Measurements from ENCODE around the gene HIF1A.
"Not testable (repeated sequence)": the region's sequence is repeated elsewhere in the genome, so short reads cannot be mapped to it uniquely, and the experiment has no call there.

The HIF1A gene

DNA sequence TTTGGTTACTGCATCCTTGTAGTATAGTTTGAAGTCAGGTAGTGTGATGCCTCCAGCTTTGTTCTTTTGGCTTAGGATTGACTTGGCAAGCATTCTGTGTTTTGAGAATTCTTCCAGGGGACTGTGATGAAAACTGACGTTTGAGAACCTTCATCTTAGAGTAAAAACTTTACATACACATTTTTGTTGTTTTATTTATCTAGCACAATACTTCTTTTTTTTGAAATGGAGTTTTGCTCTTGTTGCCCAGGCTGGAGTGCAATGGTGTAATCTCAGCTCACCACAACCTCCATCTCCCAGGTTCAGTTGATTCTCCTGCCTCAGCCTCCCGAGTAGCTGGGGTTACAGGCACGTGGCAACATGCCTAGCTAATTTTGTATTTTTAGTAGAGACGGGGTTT, 13.4 kb downstream of the HIF1A start:
- not testable (repeated sequence) for DNase-seq (ENCODE audit: low read depth)

DNA sequence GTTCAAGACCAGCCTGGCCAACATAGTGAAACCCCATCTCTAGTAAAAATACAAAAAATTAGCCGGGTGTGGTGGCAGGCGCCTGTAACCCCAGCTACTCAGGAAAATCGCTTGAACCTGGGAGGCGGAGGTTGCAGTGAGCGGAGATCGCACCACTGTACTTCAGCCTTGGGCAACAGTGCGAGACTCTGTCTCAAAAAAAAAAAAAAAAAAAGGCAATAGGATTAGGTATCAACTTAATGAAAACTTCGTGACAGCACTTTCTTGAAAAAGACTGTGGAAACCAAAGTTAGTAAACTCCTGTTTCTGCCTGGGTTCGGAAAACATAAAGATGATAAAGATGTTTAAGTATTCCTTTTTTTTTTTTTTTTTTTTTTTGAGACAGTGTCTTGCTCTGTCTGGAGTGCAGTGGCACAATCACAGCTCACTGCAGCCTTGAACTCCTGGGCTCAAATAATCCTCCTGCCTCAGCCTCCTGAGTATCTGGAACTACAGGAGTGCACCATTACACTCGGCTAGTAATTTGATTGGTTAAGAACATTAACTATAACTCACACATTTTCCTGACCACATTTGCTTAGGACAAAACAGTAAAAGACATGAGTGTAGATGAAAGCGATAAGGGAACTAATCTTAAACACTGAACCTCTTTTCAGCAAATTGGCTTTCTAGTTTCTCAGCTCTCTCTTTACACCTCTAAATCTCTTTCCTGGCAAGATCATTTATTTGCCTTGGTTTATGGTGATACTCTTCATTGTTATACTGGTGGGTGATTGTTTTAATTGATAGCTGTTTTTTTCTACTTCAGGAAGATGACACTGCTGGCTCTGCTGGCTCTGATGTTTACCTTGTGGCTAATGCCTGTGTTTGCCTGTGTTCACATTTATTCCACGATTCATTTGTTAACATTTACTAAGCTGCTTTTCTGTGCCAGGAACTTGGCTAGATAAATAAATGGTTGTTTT, 15.8 kb downstream of the HIF1A start:
- no peak for DNase-seq (ENCODE audit: low read depth)

DNA sequence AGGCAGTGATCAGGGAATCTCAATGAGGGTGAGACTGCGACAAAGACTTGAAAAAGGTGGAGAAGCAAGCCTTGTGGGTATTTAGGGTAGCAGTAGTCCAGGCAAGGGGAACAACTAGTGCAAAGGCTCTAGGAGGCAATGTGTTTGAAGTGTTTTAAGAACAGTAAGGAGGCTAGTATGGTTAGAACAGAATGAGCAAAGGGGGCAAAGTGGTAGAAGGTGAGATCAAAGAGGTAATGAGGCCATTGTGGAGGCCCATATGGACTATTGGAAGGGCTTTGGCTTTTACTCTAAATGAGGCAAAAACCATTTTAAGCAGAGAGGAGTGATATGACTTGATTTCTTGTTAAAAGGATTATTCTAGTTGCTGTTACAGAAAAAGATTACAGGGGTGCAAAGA, 16.8 kb downstream of the HIF1A start:
- DNase-seq (ENCODE audit: low read depth), result no peak

DNA sequence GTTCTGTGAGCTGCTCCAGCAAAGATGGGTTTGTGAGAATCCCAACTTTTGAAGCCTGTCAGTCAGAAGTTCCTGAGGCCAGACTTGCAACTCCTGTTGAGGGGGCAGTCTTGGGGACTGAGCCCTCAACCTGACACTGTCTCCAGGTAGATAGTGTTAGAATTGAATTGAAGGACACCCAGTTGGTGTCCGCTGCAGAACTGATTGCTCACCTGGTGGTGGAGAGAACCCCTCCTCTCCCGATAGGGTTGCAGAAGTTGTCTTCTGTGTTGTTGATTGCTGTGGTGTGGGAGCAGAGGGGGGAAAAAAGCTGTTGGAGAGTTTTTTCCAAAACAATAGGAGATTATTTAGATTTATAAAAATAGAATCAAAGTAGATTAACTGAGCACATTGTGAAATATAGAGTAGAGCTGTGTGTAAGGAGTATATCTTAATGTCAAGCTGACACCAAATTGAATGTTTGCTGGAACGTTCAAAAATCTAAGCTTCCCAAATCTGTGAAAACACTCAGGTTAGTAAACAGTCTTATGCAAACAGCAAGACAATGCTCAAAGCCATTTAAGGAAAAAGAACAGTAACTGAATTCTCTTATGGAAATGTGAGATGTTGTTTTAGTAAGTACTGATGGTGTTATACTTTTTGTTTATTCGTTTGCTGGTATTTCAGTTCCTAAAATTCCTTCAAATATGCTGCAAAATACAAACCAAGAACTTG, 18.6 kb downstream of the HIF1A start:
- DNase-seq (ENCODE audit: low read depth), result no peak

DNA sequence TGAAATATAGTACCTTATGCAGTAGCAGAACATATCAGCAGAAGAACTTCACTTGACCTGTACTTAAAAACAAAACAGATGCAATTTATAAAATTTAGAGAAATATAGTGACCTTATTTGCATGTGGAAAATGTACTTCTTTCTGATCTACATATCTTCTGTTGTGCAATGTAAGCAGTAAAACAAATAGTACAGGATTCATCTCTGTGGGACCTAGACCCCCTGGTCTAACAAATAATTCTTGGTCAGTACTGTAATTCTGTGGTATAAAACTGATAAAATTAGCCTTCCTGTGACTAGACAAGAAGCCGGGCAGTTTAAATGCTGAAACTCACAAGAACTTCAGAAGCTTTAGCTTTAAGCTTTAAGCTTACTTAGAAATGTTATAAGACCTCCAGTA, 21.6 kb downstream of the HIF1A start:
- DNase-seq (ENCODE audit: low read depth), result no peak

DNA sequence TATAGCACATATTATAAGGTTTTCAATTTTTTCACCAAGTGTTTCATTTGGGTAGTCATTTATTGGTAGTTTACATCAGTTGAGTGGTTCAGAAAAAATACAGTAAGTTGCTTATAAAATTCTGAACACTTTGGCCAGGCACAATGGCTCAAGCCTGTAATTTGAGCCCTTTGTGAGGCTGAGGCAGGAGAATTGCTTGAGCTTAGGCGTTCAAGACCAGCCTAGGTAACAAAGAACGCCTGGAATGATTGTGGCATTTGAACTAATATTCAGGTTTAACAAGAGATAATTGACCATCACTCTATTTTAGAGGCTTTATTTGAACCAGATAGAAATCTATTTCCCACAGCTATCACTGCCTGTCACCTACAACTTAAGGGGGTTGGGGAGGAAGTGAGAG, 22.7 kb downstream of the HIF1A start:
- DNase-seq (ENCODE audit: low read depth), result no peak

DNA sequence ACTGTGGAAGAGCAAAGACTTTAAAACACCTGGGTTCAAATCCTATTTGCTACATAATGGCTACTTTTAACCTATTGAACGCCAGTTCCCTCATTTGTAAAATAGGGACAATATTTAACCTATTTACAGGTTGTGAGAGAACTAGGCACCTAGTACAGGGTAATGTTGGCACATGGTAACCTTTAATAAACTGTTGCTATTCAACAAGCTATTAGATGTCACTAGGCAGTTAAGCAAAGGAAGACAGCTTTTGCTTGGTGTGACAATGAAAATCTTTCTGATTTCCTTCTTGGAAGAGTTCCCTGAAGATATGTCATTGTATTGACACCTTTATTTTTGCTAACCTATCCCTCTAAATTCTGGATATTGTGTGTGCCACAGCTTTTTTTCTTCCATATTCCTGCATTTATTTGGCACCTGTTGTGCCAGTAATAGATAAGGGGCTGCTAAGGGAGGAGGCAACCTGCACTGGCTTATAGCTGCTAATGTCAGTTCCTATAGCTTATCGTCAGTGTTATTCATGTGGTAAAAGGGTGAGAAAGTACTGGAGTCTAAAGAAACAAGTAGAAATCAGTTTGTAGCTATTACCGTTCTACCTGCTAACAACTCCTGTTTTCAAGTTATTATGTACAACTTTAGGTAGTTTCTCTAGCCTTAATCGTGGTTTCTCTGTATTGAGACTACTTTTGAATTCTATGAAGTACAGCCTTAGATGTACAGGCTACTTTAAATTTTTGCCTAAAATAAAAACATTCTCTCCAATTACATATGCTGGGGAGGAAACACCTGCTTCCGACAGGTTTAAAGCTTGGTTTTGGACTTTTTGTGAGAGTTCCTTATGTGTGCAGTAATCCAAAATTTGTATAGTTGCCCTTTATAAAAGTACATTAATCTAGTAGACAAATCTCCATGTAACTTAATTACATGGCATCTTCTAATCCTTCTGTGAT, 24.3 kb downstream of the HIF1A start:
- no peak for DNase-seq (ENCODE audit: low read depth)

DNA sequence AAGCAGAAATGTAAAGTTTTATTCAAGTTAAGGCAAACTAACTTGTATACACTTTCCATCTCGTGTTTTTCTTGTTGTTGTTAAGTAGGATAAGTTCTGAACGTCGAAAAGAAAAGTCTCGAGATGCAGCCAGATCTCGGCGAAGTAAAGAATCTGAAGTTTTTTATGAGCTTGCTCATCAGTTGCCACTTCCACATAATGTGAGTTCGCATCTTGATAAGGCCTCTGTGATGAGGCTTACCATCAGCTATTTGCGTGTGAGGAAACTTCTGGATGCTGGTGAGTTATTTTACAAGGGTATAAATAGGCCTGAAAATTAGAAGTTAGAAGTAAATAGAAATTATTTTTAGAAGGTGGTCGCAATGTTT, 25.0 kb downstream of the HIF1A start:
- no peak for DNase-seq (ENCODE audit: low read depth)

DNA sequence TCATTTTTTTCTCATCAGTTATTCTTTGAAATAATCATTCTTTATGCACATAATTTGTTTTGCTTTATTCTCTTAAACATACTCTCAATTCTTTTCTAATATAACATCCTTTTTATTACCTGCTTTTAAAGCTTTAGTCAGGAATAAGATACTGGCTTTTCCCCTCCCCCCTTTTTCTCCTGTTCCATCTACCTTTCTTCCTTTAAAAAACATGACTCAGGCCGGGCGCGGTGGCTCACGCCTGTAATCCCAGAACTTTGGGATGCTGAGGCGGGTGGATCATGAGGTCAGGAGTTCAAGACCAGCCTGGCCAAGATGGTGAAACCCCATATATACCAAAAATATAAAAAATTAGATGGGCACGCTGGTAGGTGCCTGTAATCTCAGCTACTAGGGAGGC, 25.4 kb downstream of the HIF1A start:
- no peak for DNase-seq (ENCODE audit: low read depth)

DNA sequence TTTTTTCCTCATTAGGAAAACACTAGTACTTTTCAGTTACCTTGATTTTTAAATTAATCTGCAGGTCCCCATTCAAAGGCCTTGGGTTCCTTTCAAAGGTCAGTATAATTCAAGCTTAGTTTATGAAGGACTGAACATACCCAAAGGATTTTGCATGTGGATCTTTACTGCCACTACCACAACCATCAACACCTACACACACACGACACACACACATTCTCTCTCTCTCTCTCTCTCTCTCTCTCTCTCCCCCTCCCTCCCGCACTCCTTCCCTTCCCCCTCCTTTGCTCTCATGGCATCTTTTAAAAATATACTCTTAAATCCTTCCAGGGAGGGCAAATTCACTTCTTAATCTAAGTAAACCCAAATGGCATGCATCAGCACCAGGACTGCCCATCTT, 28.8 kb downstream of the HIF1A start:
- no peak for DNase-seq (ENCODE audit: low read depth)

DNA sequence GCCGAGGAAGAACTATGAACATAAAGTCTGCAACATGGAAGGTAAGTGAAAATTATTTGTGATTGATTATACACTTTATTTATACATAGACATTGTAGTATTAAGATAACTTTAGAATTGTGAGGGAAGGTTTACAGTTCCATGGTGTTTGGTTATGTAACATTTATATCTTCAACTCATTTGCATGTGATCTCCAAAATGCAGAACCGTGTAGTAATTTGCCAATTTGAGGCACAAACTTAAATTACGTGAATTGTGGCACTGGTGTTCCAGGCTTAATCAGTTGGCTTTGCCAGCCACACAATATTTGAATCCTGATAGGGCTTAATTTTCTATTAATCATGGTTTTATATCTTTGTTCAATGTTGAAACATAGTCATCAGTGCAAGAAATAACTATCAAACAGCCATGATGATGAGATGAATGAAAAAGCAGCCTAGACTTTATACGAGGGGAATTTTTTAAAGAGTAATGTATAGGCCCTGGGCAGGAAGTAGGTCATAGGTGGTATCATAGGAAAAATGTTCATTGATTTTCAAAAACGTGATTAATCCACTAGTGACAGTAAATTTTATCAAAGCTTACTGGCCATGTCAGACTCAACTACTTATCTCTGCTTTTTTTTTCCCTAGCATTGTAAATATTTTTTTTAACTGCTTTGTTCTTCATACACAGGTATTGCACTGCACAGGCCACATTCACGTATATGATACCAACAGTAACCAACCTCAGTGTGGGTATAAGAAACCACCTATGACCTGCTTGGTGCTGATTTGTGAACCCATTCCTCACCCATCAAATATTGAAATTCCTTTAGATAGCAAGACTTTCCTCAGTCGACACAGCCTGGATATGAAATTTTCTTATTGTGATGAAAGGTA, 31.7 kb downstream of the HIF1A start:
- no peak for DNase-seq (ENCODE audit: low read depth)

DNA sequence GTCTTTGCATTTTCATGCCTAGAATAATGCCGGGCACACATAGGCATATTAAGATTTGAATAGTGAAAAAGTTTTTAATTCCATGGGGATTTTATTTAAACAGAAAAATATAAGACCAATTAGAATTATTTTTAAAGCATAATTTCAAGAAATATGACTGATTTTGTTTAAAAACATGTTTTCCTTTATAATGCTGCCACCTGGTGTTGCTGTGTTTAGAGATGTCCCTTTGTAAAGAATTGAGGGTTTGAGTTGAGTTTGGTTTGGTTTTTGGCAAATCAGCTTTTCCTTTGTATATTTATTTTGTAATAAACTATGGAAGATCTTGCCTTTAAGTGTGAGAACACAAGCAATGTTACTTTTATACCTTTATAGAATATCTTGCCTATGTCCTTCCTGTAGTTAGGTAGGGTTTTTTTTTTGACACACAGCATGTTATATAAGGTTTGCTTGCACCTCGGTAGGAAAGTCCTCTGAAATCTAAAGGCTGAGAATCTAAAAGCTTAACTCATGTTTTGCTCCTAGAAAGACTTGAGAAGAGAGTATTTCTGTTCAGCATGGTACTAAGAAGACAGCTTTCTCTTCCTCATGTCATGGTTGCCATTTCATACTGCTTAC, 35.6 kb downstream of the HIF1A start:
- DNase-seq (ENCODE audit: low read depth), result no peak

DNA sequence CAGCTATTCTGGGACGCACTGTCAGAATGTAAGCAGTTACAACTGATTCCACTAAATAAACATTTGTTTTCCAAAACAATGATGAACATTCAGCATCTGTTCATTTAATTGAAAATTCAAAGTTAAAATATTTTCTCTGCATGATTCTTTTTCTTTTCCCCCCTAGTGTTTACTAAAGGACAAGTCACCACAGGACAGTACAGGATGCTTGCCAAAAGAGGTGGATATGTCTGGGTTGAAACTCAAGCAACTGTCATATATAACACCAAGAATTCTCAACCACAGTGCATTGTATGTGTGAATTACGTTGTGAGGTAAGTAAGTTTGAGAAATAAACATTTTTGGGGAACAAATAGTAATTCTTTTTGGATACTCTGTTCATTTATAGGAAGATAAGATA, 38.7 kb downstream of the HIF1A start:
- DNase-seq (ENCODE audit: low read depth), result no peak

DNA sequence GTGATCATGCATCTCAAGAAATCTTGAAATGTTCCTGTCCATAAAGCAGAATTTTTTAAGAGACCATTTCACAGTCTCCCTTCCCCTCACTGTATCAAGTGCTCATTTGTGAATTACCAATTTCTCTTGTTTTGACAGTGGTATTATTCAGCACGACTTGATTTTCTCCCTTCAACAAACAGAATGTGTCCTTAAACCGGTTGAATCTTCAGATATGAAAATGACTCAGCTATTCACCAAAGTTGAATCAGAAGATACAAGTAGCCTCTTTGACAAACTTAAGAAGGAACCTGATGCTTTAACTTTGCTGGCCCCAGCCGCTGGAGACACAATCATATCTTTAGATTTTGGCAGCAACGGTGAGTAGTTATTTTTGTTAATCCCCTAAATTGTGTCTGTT, 41.4 kb downstream of the HIF1A start:
- no peak for DNase-seq (ENCODE audit: low read depth)

DNA sequence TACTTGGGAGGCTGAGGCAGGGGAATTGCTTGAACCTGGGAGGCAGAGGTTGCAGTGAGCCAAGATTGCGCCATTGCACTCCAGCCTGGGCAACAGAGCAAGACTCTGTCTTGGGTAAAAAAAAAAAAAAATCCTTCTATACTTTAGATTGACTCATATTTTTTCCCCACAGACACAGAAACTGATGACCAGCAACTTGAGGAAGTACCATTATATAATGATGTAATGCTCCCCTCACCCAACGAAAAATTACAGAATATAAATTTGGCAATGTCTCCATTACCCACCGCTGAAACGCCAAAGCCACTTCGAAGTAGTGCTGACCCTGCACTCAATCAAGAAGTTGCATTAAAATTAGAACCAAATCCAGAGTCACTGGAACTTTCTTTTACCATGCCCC, 42.6 kb downstream of the HIF1A start:
- DNase-seq (ENCODE audit: low read depth), result no peak

DNA sequence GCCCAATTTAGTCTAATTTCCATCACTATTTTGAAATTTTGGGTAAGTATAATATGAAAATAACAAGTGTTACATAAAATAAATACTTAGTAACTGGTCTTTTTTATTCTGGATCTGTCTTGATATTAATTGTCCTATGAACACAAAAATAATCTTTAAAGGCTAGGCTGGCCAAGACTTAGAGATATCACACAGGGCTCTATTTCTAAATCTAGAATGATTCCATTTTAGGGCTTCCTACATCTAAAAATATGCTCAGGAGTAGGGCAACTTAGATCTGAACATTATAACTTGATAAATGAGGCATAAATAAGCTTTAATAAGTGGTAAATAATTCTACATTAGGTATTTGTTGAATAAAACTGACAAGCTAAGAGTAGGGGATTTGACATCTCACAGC, 43.8 kb downstream of the HIF1A start:
- DNase-seq (ENCODE audit: low read depth), result no peak

DNA sequence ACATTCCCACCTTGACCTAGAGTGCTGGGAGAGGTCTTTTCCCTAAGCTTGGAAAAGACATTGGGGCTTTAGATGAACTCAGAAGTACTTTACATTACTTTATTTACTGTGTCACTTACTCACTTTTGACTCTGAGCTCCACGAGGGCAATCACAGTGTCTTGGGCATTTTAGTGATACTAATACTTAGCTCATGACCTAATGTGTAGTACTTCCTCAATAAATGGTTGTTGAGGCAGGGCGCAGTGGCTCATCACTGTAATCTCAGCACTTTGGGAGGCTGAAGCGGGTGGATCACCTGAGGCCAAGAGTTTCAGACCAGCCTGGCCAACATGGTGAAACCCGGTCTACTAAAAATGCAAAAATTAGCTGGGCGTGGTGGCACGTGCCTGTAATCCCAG, 47.1 kb downstream of the HIF1A start:
- no peak for DNase-seq (ENCODE audit: low read depth)

DNA sequence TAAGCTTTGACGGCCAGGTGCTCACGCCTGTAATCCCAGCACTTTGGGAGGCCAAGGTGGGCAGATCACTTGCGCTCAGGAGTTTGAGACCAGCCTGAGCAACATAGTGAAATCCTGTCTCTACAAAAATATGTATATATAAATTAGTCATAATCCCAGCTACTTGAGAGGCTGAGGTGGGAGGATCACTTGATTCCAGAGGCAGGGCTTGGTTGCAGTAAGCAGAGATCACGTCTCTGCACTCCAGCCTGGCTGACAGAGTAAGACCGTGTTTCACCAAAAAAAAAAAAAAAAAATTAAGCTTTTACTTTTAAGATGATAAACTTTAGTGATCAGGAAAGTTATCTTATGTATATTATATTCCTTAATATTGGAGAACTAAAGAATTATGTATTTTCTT, 48.9 kb downstream of the HIF1A start:
- no peak for DNase-seq (ENCODE audit: low read depth)

DNA sequence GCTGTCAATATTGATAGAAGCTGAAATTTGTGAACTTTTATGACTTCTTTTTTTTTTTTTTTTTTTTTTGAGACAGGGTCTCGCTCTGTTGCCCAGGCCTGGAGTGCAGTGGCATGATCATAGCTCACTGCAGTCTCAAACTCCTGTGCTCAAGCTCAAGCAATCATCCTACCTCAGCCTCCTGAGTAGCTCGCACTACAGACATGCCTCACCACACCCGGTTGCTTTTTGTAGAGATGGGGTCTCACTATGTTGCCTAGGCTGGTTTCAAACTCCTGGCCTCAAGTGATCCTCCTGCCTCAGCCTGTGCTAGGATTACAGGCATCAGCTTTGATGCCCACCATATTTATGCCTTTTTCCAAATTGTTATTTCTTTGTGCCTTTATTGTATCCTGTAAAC, 51.0 kb downstream of the HIF1A start:
- DNase-seq (ENCODE audit: low read depth), result not testable (repeated sequence)

DNA sequence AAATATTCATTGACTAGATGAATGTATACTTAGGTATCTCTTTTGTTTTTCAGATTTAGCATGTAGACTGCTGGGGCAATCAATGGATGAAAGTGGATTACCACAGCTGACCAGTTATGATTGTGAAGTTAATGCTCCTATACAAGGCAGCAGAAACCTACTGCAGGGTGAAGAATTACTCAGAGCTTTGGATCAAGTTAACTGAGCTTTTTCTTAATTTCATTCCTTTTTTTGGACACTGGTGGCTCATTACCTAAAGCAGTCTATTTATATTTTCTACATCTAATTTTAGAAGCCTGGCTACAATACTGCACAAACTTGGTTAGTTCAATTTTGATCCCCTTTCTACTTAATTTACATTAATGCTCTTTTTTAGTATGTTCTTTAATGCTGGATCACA, 51.6 kb downstream of the HIF1A start:
- DNase-seq (ENCODE audit: low read depth), result no peak

DNA sequence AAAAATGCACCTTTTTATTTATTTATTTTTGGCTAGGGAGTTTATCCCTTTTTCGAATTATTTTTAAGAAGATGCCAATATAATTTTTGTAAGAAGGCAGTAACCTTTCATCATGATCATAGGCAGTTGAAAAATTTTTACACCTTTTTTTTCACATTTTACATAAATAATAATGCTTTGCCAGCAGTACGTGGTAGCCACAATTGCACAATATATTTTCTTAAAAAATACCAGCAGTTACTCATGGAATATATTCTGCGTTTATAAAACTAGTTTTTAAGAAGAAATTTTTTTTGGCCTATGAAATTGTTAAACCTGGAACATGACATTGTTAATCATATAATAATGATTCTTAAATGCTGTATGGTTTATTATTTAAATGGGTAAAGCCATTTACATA, 52.0 kb downstream of the HIF1A start:
- no peak for DNase-seq (ENCODE audit: low read depth)
